Bronchial epithelial cell (primary cell): ENCODE results near the gene GHRHR. TPM values are rescaled to one million over a fixed set of nuclear protein-coding genes. Genes with fewer than 3 reads are reported as not detected.

Source experiments
- DNase-seq: peaks from one replicate; pipeline ENCODE4 v3.0.0-alpha.2; 2010; ENCODE audit warnings: low read depth
- FAIRE-seq: peaks from 2 replicates; lab custom pipeline; 2011; peaks lifted over from hg19 to GRCh38; lab: Jason Lieb, UNC
- H3K27me3 ChIP-seq: 2 replicates; pipeline ENCODE4 v1.5.1; 2011; ENCODE audit warnings: low read length; ENCODE audit not compliant: control insufficient read depth, insufficient read depth
- H3K36me3 ChIP-seq: 2 replicates; pipeline ENCODE4 v1.5.1; 2011; ENCODE audit warnings: low read length; ENCODE audit not compliant: control insufficient read depth, insufficient read depth
- H3K4me3 ChIP-seq: 2 replicates; pipeline ENCODE4 v1.5.1; 2011; ENCODE audit warnings: mild to moderate bottlenecking, low read depth, low read length, control low read depth
- total RNA-seq: library from RNA; depleted of rRNA; stranded (reverse); fragments of >200 nt; gene quantifications from 2 replicates; pipeline ENCODE4 v1.2.1, GENCODE V29; 2014
- TF ChIP-seq, protein P1 (sequence below): IDR thresholded peaks from 2 replicates; pipeline ENCODE4 v1.5.1; 2011; ENCODE audit warnings: mild to moderate bottlenecking, moderate library complexity, low read length, control low read depth, inconsistent platforms; ENCODE audit not compliant: insufficient read depth, severe bottlenecking

The GHRHR gene
- total RNA-seq, 1 donor from 2014 or later, result not detected

- Histone ChIP-seq H3K36me3 (no peaks in the 10 kb centered on the region), H3K4me3 (no peak overlapping the region), H3K27me3 (peaks cover 1% of the 10 kb centered on the region)
- FAIRE-seq, result no peak
- TF ChIP-seq, protein P1, sequence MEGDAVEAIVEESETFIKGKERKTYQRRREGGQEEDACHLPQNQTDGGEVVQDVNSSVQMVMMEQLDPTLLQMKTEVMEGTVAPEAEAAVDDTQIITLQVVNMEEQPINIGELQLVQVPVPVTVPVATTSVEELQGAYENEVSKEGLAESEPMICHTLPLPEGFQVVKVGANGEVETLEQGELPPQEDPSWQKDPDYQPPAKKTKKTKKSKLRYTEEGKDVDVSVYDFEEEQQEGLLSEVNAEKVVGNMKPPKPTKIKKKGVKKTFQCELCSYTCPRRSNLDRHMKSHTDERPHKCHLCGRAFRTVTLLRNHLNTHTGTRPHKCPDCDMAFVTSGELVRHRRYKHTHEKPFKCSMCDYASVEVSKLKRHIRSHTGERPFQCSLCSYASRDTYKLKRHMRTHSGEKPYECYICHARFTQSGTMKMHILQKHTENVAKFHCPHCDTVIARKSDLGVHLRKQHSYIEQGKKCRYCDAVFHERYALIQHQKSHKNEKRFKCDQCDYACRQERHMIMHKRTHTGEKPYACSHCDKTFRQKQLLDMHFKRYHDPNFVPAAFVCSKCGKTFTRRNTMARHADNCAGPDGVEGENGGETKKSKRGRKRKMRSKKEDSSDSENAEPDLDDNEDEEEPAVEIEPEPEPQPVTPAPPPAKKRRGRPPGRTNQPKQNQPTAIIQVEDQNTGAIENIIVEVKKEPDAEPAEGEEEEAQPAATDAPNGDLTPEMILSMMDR, result no peak
- no peak for DNase-seq
Observed at GRCh38 chr7:30917216-30917893, 46.4 kb upstream of the GHRHR start.

GRCh38 chr7:30918676-30919075, 45.1 kb upstream of the GHRHR start:
- DNase-seq, result no peak
- Histone ChIP-seq H3K36me3 (no peaks in the 10 kb centered on the region), H3K27me3 (no peaks in the 10 kb centered on the region), H3K4me3 (no peak overlapping the region)
- no peak for FAIRE-seq
- TF ChIP-seq, protein P1, result no peak

DNA sequence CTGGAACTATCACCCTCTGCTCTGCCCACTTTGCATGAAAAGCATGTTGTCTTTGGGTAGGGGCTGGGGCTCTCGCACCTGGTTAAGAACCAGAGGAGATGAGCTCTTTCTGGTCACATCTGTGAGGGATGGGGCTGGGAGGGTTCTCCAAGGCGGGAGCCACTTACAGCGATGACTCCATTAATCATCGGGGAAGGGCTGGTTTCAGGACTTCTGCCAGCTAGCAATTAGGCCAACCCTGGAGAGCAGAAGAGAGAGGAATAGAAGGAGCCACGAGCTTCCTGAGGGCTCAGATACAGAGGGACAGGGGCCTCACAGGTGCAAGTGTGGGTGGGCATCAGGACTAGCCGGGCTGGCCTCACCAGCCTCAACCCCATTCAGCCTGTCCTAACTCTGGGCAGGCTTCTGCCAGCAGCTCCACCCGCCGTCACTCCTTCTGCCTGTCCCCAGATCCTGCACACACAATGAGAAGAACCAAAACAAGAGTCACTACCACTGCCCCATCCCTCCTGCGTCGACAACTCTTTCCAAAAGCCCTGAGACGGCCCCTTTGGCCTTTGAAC, 43.7 kb upstream of the GHRHR start:
- Histone ChIP-seq H3K4me3 (no peak overlapping the region), H3K36me3 (no peaks in the 10 kb centered on the region), H3K27me3 (no peaks in the 10 kb centered on the region)
- FAIRE-seq, result no peak
- TF ChIP-seq, protein P1, result no peak
- DNase-seq, result no peak

DNA sequence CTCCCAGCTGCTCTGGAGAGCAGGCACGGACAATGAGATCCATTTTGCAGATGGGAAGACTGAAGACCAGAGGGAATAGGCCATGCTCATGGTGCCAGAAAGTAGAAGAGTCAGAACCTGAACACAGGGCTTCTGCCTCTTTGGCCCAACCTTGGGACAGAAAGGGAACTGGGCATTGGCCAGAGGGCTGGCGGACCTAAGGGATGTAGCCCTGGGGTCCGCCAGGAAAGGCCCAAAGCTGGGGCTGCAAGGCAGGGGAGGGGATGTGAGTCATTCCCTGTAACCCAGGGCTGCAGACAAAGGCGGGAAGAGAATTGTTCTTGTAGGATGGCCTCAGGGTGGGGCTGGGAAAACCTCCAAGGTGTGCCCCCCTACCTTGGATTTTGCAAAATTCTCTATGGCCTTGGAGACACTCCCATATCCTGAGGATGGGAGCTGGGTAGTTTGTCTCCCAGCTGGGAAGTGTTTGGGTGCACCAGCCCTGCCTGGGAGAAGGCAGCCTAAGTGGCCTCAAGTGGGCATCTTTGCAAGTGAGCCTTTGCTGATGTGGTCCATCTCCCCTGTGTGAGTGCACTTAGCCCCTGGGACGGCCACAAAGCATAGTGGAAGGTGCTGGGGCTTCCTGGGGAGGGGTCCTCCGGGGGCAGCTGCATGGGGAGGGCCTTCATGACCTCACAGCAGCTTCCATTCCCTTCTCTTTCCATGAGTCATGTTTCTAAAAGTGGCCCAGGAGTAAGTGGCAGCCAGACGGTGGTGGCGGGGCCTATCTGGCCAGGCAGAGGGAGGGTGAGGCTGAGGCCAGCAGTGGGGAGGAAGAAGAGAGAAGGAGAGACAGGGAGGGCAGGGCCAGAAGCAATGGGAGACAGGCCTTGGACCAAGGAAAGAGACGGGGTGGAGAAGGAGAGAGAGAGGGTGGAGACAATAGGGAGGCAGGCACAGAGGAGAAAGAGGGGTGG, 42.9 kb upstream of the GHRHR start:
- H3K4me3 ChIP-seq, result no peak overlapping the region
- FAIRE-seq (no peak), DNase-seq (no peak)

GRCh38 chr7:30921540-30922401, 42.0 kb upstream of the GHRHR start:
- TF ChIP-seq, protein P1, result no peak
- no peak for FAIRE-seq
- no peaks in the 10 kb centered on the region for H3K27me3 ChIP-seq
- no peaks in the 10 kb centered on the region for H3K36me3 ChIP-seq
- H3K4me3 ChIP-seq, result no peak overlapping the region
- no peak for DNase-seq

More for the DNA sequence above, 42.9 kb upstream of the GHRHR start:
- Histone ChIP-seq H3K27me3 (no peaks in the 10 kb centered on the region), H3K36me3 (no peaks in the 10 kb centered on the region)
- TF ChIP-seq, protein P1, result no peak
